ENCODE results near the gene SEMA4D.

GRCh38 chr9:89482901-89483361 is 15.0 kb downstream of the SEMA4D start:
- TF ChIP-seq YY1 (IDR thresholded peaks at IDR 0.05; ENCODE audit: insufficient read depth, insufficient read length) = no peak
- no peak for TF ChIP-seq SUZ12 (IDR thresholded peaks at IDR 0.05; ENCODE audit: extremely low read depth, insufficient read depth, insufficient read length)
- no peak for TF ChIP-seq ZNF274 (IDR thresholded peaks at IDR 0.05; ENCODE audit: low read depth, low read length)

Measured in NT2/D1 (cell line).